Endothelial cell of umbilical vein (primary cell): Measurements from ENCODE around the gene KCTD2. TPM values are rescaled to one million over a fixed set of nuclear protein-coding genes. Genes with fewer than 3 reads are reported as not detected.

ENCODE experiments used
- BruUV-seq: library from RNA; stranded (reverse); fragments of 400-500 nt; replicated peaks from 2 replicates; lab custom pipeline; 2021; lab: Mats Ljungman, UMichigan
- CTCF ChIA-PET: fragments of 300-600, 350-600 bp; sonication (Branson Sonifier 250); formaldehyde crosslinking; loops from one replicate; lab custom pipeline; 2021; ENCODE audit warnings: antibody characterized with exemption, inconsistent platforms; lab: Charles Lee
- POLR2A ChIA-PET: fragments of 300-600, 350-600 bp; sonication (Branson Sonifier 250); formaldehyde crosslinking; loops from one replicate; lab custom pipeline; 2021; ENCODE audit warnings: antibody characterized with exemption, inconsistent platforms; lab: Charles Lee
- DNase-seq: peaks from one replicate; pipeline ENCODE4 v3.0.0-alpha.2; 2011; ENCODE audit warnings: low read depth, low spot score
- FAIRE-seq: peaks from 2 replicates; lab custom pipeline; 2011; peaks lifted over from hg19 to GRCh38; lab: Jason Lieb, UNC
- H2AFZ ChIP-seq: 2 replicates; pipeline ENCODE4 v1.6.0; 2012; ENCODE audit warnings: low read depth, low read length, control low read depth, inconsistent platforms
- H3K27ac ChIP-seq: 2 replicates; pipeline ENCODE4 v1.5.1; 2011; ENCODE audit warnings: low read depth, mild to moderate bottlenecking, control low read depth, low read length, moderate library complexity; ENCODE audit not compliant: insufficient read depth
- H3K27me3 ChIP-seq, 2 experiments: 2 replicates each; pipeline versions ENCODE4 v1.6.0 to v1.6.1; 2011; ENCODE audit warnings: low read length in 2 of 2, mixed read lengths in 1 of 2; ENCODE audit not compliant: control insufficient read depth in 2 of 2, insufficient read depth in 2 of 2
- H3K36me3 ChIP-seq, 2 experiments: 2 replicates in 1 of 2; 3 replicates in 1 of 2; pipeline ENCODE4 v1.5.1; 2011; ENCODE audit warnings: low read length in 2 of 2, mild to moderate bottlenecking in 1 of 2, moderate library complexity in 1 of 2; ENCODE audit not compliant: control insufficient read depth in 2 of 2, insufficient read depth in 2 of 2; ENCODE audit errors: extremely low read depth in 1 of 2
- H3K4me1 ChIP-seq: 3 replicates; pipeline ENCODE4 v1.5.1; 2011; ENCODE audit warnings: mild to moderate bottlenecking, low read length; ENCODE audit not compliant: control insufficient read depth, insufficient read depth; ENCODE audit errors: extremely low read depth
- H3K4me2 ChIP-seq: 2 replicates; pipeline ENCODE4 v1.6.1; 2011; ENCODE audit warnings: low read length, control low read depth, mixed read lengths; ENCODE audit not compliant: insufficient read depth
- H3K4me3 ChIP-seq, 3 experiments: fragments of 200-600 bp in 1 of 3; sonication (generic), shearing (Covaris generic) in 1 of 3; replicated peaks in 1 of 3; 2 replicates each; pipeline ENCODE4 v1.5.1; 2011 to 2016; ENCODE audit warnings: control low read depth in 3 of 3, low read length in 3 of 3, mild to moderate bottlenecking in 2 of 3, inconsistent platforms in 1 of 3, low read depth in 1 of 3, moderate library complexity in 1 of 3; ENCODE audit not compliant: insufficient read depth in 1 of 3
- H3K79me2 ChIP-seq: 2 replicates; pipeline ENCODE4 v1.6.0; 2012; ENCODE audit warnings: low read length, inconsistent platforms; ENCODE audit not compliant: control insufficient read depth, insufficient read depth
- H3K9ac ChIP-seq: replicated peaks from 2 replicates; pipeline ENCODE3; 2011; ENCODE audit warnings: low read length, control low read depth; ENCODE audit not compliant: insufficient read depth; ENCODE audit errors: extremely low read depth
- H3K9me1 ChIP-seq: replicated peaks from 3 replicates; pipeline ENCODE4 v1.6.0; 2011; ENCODE audit warnings: mild to moderate bottlenecking, low read length; ENCODE audit not compliant: control insufficient read depth, insufficient read depth; ENCODE audit errors: extremely low read depth
- H3K9me3 ChIP-seq: replicated peaks from 2 replicates; pipeline ENCODE4 v1.5.1; 2012; ENCODE audit warnings: low read length, inconsistent platforms; ENCODE audit not compliant: control insufficient read depth, insufficient read depth
- H4K20me1 ChIP-seq: replicated peaks from 2 replicates; pipeline ENCODE3; 2011; ENCODE audit warnings: mild to moderate bottlenecking, low read length; ENCODE audit not compliant: control insufficient read depth, insufficient read depth; ENCODE audit errors: extremely low read depth
- EZH2 ChIP-seq: IDR thresholded peaks from 2 replicates; pipeline ENCODE4 v1.6.1; 2012; ENCODE audit warnings: borderline replicate concordance, low read depth, mild to moderate bottlenecking, moderate library complexity, low read length, inconsistent platforms; ENCODE audit not compliant: severe bottlenecking
- FOS ChIP-seq: IDR thresholded peaks from 2 replicates; pipeline ENCODE4 v1.6.1; 2011; ENCODE audit warnings: mild to moderate bottlenecking, low read length, moderate library complexity, borderline replicate concordance; ENCODE audit not compliant: insufficient read depth
- GATA2 ChIP-seq: IDR thresholded peaks from 2 replicates; pipeline ENCODE4 v1.7.0; 2011; ENCODE audit warnings: low read depth, mild to moderate bottlenecking, moderate library complexity, mixed read lengths, low read length; ENCODE audit not compliant: insufficient read length, insufficient read depth
- JUN ChIP-seq: IDR thresholded peaks from 2 replicates; pipeline ENCODE4 v1.6.1; 2011; ENCODE audit warnings: borderline replicate concordance, low read depth; ENCODE audit not compliant: insufficient read length, insufficient read depth
- MYC ChIP-seq: IDR thresholded peaks from one replicate; pipeline ENCODE4 v1.6.1; 2011; ENCODE audit warnings: mild to moderate bottlenecking, low read depth, low read length
- POLR2A ChIP-seq: IDR thresholded peaks from 2 replicates; pipeline ENCODE4 v1.6.1; 2012; ENCODE audit warnings: low read depth, mild to moderate bottlenecking, control low read depth, low read length
- POLR2AphosphoS5 ChIP-seq: IDR thresholded peaks from 2 replicates; pipeline ENCODE4 v1.6.1; 2012; ENCODE audit warnings: low read depth, mild to moderate bottlenecking, control low read depth, low read length, moderate library complexity; ENCODE audit not compliant: insufficient read depth
- dilution Hi-C: fragments of 300-500 bp; cut with MboI; formaldehyde crosslinking; loops from one replicate; pipeline ENCODE4 v1.15.0; 2019; ENCODE audit warnings: low sequenced_read_pairs; ENCODE audit not compliant: extremely low pct_ligation_motif_present
- intact Hi-C: fragments of 100-400 bp; cut with micrococcal nuclease; formaldehyde crosslinking; loops from one replicate; pipeline ENCODE4 v1.10.0; 2022
- polyA plus RNA-seq, 4 experiments: library from polyadenylated mRNA; depleted of rRNA in 3 of 4; stranded (reverse) in 3 of 4; unstranded in 1 of 4; fragments of >200 nt; gene quantifications; 2 replicates each; pipeline versions ENCODE4 v1.2.1 to v1.2.3, GENCODE V29; 2011 to 2012; ENCODE audit warnings: missing spikeins in 1 of 4
- total RNA-seq: library from RNA; stranded (reverse); gene quantifications from 2 replicates; pipeline ENCODE4 v1.2.3, GENCODE V29; 2021
- TF ChIP-seq, protein P1 (sequence below), 2 donors: IDR thresholded peaks; 1 replicate in 1 of 2; 2 replicates in 1 of 2; pipeline ENCODE4 v1.5.1; 2011; ENCODE audit warnings: low read length in 2 of 2, mild to moderate bottlenecking in 2 of 2, moderate library complexity in 2 of 2, control low read depth in 1 of 2, inconsistent platforms in 1 of 2, low read depth in 1 of 2; ENCODE audit not compliant: insufficient read depth in 1 of 2; ENCODE audit errors: extremely low read depth in 1 of 2
- TF ChIP-seq, protein P2 (sequence below): IDR thresholded peaks from 2 replicates; pipeline ENCODE4 v1.6.1; 2011; ENCODE audit not compliant: insufficient read depth, insufficient read length

Gene KCTD2
- total and polyA plus RNA-seq, 2 donors (not counting 3 experiments of a cell fraction or from before 2014, with no cell fraction given): 23.2 to 24.8 TPM

DNA sequence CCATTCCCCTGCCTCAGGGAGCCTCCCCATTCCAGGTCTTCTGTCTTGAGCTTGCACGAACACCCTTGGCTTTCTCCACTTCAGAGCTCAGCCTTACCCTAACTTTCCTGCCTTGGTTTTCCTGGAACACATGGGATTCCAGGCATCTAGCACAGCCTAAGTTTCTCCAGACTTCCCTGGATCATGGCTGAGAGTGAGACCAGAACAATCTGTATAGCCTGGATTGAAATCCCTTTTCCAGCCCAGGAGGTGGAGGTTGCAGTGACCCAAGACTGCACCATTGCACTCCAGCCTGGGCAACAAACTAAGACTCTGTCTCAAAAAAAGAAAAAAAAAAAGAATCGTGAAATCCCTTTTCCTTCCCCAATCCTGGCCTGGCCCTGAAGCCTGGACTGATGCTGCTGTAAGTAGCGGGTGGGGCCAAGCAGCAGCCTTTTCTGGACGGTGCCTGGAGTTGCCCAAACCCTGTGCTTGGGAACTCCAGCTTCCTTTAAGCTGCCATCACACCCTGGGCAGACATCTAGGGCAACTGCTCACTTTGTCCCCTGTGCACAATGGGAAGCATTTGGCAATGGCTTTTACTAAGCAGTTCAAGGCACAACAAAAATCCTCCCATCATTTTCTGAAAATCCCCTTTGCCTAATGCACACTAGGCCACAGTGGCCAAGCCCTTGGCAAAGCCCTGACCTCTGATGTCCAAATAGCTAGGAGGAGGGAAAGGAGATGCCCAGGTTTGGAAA lies 28.7 kb downstream of the KCTD2 start:
- no peak overlapping the region for H3K4me2 ChIP-seq
- H3K4me1 ChIP-seq: peaks cover 16% of the 10 kb centered on the region
- DNase-seq (no peak), FAIRE-seq (no peak)
- H3K9me1 ChIP-seq: no peaks in the 10 kb centered on the region
- H4K20me1 ChIP-seq: no peaks in the 10 kb centered on the region
- dilution Hi-C loops: no loop called here
- CTCF ChIA-PET: interaction anchor here (0.6 to 3.5 kb wide), 10 partner anchors 10 to 85 kb away, joined by 3 to 15 read pairs (median 4); partner anchors contain the start of gene ARMC7
- H3K79me2 ChIP-seq: no peaks in the 10 kb centered on the region
- no peaks in the 10 kb centered on the region for H3K27me3 ChIP-seq
- no peaks in the 10 kb centered on the region for H3K9me3 ChIP-seq
- no peak for TF ChIP-seq FOS
- TF ChIP-seq EZH2: no peak
- TF ChIP-seq GATA2: no peak
- no peak for TF ChIP-seq POLR2A
- TF ChIP-seq, protein P1, sequence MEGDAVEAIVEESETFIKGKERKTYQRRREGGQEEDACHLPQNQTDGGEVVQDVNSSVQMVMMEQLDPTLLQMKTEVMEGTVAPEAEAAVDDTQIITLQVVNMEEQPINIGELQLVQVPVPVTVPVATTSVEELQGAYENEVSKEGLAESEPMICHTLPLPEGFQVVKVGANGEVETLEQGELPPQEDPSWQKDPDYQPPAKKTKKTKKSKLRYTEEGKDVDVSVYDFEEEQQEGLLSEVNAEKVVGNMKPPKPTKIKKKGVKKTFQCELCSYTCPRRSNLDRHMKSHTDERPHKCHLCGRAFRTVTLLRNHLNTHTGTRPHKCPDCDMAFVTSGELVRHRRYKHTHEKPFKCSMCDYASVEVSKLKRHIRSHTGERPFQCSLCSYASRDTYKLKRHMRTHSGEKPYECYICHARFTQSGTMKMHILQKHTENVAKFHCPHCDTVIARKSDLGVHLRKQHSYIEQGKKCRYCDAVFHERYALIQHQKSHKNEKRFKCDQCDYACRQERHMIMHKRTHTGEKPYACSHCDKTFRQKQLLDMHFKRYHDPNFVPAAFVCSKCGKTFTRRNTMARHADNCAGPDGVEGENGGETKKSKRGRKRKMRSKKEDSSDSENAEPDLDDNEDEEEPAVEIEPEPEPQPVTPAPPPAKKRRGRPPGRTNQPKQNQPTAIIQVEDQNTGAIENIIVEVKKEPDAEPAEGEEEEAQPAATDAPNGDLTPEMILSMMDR (IDR thresholded peaks at IDR 0.05; ENCODE audit: extremely low read depth in 1 of 2, insufficient read depth in 1 of 2, low read depth in 1 of 2, low read length in 2 of 2): no peak
- no peak for TF ChIP-seq JUN
- TF ChIP-seq, protein P2, sequence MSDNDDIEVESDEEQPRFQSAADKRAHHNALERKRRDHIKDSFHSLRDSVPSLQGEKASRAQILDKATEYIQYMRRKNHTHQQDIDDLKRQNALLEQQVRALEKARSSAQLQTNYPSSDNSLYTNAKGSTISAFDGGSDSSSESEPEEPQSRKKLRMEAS: no peak
- TF ChIP-seq MYC: no peak
- TF ChIP-seq POLR2AphosphoS5: no peak
- H3K4me3 ChIP-seq: no peak overlapping the region
- no TSS peak for BruUV-seq
- no peaks in the 10 kb centered on the region for H3K36me3 ChIP-seq
- no peak overlapping the region for H3K27ac ChIP-seq
- H2AFZ ChIP-seq: no peak overlapping the region
- POLR2A ChIA-PET: interaction anchor here (0.6 kb wide), 1 partner anchor 34 kb away, joined by 3 read pairs; the partner anchor contains the start of gene ARMC7
- H3K9ac ChIP-seq: no peak overlapping the region
- intact Hi-C loops: loop anchor here (2.0 kb wide), 1 partner anchor 29 kb away; no protein-coding TSS in a partner anchor
